ENCODE data around the gene DLGAP4. TPM values are rescaled to one million over a fixed set of nuclear protein-coding genes. Genes with fewer than 3 reads are reported as not detected.

DLGAP4 gene
- total and polyA plus RNA-seq, 2 of the 13 experiments (the other 11 are each of a cell fraction or from before 2014, with no cell fraction given) = 15.2 to 26.7 TPM

- TF ChIP-seq NR2F6 (IDR thresholded peaks at IDR 0.05) (no peak), NR2F6 (CRISPR knock-in tag; IDR thresholded peaks at IDR 0.05) (0 out of 2 replicates have a peak, but pooled peaks have one; percentile 5), FLYWCH1 (CRISPR knock-in tag; IDR thresholded peaks at IDR 0.05) (no peak), RFX3 (CRISPR knock-in tag; IDR thresholded peaks at IDR 0.05) (no peak), SRSF9 (IDR thresholded peaks at IDR 0.05; ENCODE audit: borderline replicate concordance, insufficient read depth, low read depth, low read length, poor library complexity, severe bottlenecking) (no peak), BORCS8-MEF2B (CRISPR knock-in tag; IDR thresholded peaks at IDR 0.05) (no peak), ZBTB34 (CRISPR knock-in tag; IDR thresholded peaks at IDR 0.05) (no peak), ZNF546 (CRISPR knock-in tag; conservative IDR thresholded peaks at IDR 0.05) (no peak), ZNF605 (CRISPR knock-in tag; IDR thresholded peaks at IDR 0.05) (no peak), ZFP90 (CRISPR knock-in tag; IDR thresholded peaks at IDR 0.05; ENCODE audit: borderline replicate concordance) (no peak), ZNF513 (CRISPR knock-in tag; conservative IDR thresholded peaks at IDR 0.05) (no peak), DBP (CRISPR knock-in tag; IDR thresholded peaks at IDR 0.05; ENCODE audit: not compliant biosample characterization) (no peak), NR0B2 (CRISPR knock-in tag; IDR thresholded peaks at IDR 0.05) (0 out of 2 replicates have a peak, but pooled peaks have one; percentile 41), MATR3 (CRISPR knock-in tag; IDR thresholded peaks at IDR 0.05) (no peak), NRL (CRISPR knock-in tag; IDR thresholded peaks at IDR 0.05; ENCODE audit: borderline replicate concordance) (0 out of 2 replicates have a peak, but pooled peaks have one; percentile 27), ATRX (CRISPR knock-in tag; IDR thresholded peaks at IDR 0.05; ENCODE audit: borderline replicate concordance) (no peak), MXD4 (CRISPR knock-in tag; IDR thresholded peaks at IDR 0.05) (no peak), GMEB2 (CRISPR knock-in tag; IDR thresholded peaks at IDR 0.05; ENCODE audit: low read depth) (no peak)
Observed at GRCh38 chr20:36546111-36546736, 240.1 kb downstream of the DLGAP4 start (continued).

Data from HepG2 (cell line).